Activated CD8-positive, alpha-beta memory T cell treated with anti-CD3 and anti-CD28 coated beads, Interleukin-2, amount 50 U/mL, for 48 hours (primary cell): ENCODE data around the gene ITGAD.

Experiments
- DNase-seq: peaks from one replicate; pipeline ENCODE4 v3.0.0-alpha.2; 2020

Gene ITGAD

GRCh38 chr16:31461201-31461920 is 68.2 kb downstream of the ITGAD start:
- no peak for DNase-seq

DNA sequence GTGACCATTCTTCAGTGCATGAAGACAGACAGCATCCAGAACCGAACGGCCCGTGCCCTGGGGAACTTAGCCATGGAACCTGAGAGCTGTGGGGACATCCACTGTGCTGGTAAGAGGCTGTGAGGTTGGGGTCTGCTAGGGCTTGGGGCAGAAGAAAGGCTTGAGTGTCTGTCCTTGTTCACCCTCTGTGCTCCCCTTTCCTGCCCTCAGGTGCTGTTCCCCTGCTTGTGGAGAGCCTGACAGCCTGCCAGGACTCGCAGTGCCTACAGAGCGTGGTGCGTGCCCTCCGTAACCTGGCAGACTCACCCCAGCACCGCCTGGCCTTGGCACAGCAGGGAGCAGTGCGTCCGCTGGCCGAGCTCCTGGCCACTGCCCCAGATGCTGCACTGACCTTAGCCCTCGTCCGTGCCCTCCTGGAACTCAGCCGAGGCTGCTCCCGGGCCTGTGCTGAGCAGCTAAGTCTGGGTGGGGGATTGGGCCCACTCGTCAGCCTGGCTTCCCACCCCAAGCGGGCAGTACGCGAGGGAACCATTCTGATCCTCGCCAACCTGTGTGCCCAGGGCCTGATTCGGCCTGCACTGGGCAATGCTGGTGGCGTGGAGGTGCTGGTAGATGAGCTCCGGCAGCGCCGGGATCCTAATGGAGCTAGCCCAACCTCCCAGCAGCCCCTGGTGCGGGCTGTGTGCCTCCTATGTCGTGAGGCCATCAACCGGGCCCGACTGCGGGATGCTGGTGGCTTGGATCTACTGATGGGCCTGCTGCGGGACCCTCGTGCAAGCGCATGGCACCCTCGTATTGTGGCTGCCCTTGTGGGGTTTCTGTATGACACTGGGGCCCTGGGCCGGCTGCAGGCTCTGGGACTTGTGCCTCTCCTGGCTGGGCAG is 69.0 kb downstream of the ITGAD start:
- DNase-seq = no peak

DNA sequence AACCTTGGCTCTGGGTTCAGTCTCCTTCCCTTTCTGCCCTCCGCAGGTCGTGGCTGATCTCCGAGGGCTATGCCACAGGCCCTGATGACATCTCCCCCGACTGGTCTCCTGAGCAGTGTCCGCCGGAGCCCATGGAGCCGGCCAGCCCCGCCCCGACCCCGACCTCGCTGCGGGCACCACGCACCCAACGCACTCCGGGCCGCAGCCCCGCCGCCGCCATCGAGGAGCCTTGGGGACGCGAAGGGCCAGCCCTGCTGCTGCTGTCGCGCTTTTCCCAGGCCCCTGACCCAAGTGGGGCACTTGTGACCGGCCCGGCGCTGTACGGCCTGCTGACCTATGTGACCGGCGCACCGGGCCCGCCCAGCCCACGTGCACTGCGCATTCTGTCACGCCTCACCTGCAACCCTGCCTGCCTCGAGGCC is 71.2 kb downstream of the ITGAD start:
- no peak for DNase-seq

- no peak for DNase-seq
Measured at GRCh38 chr16:31464781-31465260, 71.7 kb downstream of the ITGAD start.

- no peak for DNase-seq
Measured at GRCh38 chr16:31465788-31466370, 72.7 kb downstream of the ITGAD start.

- DNase-seq = no peak
Measured at GRCh38 chr16:31466381-31466841, 73.3 kb downstream of the ITGAD start.

- no peak for DNase-seq
Measured at GRCh38 chr16:31467151-31467773, 74.1 kb downstream of the ITGAD start.

DNA sequence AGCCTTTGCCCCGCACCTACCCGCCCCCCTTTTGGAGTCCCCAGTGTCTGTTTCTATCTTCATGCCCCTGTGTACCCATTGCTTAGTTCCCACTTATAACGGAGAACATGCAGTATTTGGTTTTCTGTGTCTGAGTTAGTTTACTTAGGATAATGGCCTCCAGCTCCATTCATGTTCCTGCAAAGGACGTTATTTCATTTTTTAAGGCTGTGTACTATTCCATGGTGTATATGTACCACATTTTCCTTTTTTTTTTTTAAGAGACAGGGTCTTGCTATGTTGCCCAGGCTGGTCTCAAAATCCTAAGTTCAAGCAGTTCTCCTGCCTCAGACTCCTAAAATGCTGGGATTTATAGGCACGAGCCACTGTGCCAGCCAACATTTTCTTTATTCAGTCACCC is 74.7 kb downstream of the ITGAD start:
- DNase-seq = no peak

DNA sequence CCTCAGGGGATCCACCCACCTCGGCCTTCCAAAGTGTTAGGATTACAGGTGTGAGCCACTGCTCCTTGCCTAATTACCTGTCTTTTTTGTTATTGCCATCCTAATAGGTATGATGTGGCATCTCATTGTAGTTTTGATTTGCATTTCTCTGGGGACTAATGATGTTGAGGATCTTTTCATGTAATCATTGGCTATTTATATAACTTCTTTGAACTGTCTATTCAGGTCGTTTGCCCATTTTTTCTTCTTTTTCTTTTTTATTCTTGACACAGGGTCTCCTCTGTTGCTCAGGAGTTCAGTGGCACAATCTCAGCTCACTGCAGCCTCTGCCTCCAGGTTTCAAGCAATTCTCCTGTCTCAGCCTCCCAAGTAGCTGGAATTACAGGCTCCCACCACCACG is 77.5 kb downstream of the ITGAD start:
- no peak for DNase-seq

GRCh38 chr16:31471241-31471874 is 78.2 kb downstream of the ITGAD start:
- no peak for DNase-seq

DNA sequence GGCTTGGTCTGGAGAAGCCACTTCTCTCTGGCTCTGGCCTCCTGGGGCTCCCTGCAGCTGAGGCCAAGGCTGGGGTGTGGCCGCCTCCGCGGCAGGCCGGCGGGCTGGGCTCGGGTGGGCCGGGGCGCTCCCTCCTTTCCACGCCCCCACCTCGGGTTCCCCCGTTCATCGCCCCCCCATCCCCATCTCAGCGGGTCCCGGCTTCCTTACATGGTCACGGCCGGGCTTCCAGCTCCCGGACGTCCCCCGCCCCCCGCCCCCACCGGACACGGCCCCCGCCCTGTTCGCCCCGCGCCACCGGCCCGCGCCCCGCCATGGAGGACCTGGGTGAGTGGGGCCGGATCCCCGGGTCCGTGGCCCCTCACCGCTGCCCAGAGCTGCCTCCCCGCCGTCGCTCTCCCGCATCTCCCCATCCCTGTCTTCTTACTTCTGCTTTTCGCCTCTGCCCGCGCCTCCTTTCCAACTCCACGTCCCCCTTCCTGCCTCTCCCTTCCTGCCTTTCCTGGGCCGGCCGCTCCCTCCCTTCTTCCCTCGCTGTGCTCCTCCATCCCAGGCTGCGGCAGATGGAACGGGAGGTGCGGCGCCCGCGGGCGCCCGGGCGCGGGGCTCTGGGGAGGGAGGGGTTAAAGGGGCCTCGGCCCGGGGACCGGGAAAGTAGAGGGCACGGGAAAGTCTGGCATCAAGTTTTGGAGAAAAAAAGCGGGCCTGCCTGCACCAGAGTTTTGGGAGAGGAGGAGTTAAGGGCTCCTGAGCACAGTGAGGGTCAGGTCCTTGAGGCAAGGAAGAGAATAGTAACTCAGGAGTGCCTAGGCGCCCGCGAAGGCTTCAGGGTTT is 79.0 kb downstream of the ITGAD start, which contains the start of gene TGFB1I1:
Gene TGFB1I1 (plus strand): TSS at position 278 of the 834 bp plus-strand sequence. CDS start 37 bp downstream, at position 315.
- no peak for DNase-seq

DNA sequence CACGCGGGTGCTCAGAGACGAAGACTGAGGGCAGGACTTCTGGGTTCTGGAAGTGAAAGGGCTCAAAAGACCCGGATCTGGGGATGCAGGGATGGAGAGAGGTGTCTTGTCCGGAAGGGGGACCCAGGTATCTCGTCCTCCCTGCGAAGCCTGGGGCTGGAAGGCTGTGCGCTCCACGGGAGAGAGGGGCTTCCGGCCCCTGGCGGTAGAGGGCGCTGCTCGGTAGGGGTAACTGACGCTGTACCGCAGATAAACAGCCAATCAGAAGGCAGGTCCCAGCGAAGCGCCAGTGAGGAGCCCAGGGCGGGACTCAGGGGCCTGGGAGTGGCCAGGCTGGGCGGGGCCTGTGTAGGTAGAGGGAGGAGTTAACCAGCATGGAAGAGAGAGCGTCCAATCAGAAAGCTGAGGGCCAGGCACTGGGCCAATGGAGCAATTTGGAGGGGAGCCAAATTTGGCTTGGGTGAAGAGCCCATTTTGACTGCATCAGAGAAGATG is 79.6 kb downstream of the ITGAD start:
- peak; percentile 73 for DNase-seq

- no peak for DNase-seq
Measured at GRCh38 chr16:31473264-31473984, 80.3 kb downstream of the ITGAD start.

GRCh38 chr16:31474173-31474714 is 81.1 kb downstream of the ITGAD start:
- no peak for DNase-seq

DNA sequence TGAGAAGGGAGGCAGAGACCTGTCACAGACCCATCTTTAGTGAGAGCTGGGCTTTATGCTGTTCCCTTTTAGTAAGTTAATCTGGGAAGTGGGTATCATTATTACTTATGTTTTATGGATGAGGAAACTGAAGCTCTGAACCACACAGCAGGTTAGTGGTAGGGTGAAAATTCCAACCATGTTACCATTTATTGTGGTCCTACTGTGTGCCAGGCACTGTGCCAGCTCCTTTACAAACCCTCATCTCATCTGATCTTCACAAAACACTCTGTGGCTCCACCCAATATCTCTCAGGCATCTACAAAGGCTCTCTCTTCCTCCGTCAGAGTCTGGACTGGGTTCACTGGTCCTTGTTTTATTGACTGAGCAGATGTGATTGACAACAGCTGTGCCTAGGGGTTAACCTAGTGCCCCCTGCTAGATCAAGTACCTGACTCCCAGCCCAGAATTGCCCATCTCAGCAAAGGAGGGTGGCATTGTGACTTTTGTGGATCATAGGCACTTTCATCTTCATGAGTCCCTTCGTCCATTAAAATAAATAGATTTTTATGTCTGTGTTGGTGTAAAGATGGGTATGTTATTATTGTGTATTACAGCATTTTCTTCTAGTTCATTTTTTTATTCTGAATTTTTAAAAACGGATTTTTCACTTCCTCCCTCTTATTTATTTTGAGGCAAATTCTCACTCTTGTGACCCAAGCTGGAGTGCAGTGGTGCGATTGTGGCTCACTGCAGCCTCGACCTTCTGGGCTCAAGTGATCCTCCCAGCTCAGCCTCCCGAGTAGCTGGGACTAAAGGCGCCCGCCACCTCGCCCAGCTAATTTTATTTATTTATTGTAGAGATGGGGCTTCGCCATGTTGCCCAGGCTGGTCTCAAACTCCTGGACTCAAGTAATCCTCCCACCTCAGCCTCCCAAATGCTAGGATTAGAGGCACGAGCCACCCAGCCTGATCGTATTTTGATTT is 81.9 kb downstream of the ITGAD start:
- DNase-seq = no peak

- DNase-seq = no peak
Measured at GRCh38 chr16:31475946-31476302, 82.8 kb downstream of the ITGAD start.
